Keratinocyte (primary cell): ENCODE results near the gene LMO2. TPM values are rescaled to one million over a fixed set of nuclear protein-coding genes. Genes with fewer than 3 reads are reported as not detected.

Experiments used
- DNase-seq: peaks from one replicate; pipeline ENCODE4 v3.0.0-alpha.2; 2011; ENCODE audit warnings: low read depth, missing footprints, low spot score
- FAIRE-seq: peaks from 2 replicates; lab custom pipeline; 2011; peaks lifted over from hg19 to GRCh38; lab: Jason Lieb, UNC
- H2AFZ ChIP-seq: 2 replicates; pipeline ENCODE4 v1.6.0; 2012; ENCODE audit warnings: low read length, control low read depth, inconsistent platforms; ENCODE audit not compliant: control insufficient read depth
- H3K27ac ChIP-seq: 2 replicates; pipeline ENCODE4 v1.5.1; 2011; ENCODE audit warnings: low read length; ENCODE audit not compliant: control insufficient read depth, insufficient read depth
- H3K27me3 ChIP-seq: 3 replicates; pipeline ENCODE4 v1.6.0; 2011; ENCODE audit warnings: low read length; ENCODE audit not compliant: control insufficient read depth, insufficient read depth; ENCODE audit errors: extremely low read depth
- H3K36me3 ChIP-seq, 2 experiments: 2 replicates in 1 of 2; 3 replicates in 1 of 2; pipeline ENCODE4 v1.5.1; 2011; ENCODE audit warnings: low read length in 2 of 2, mild to moderate bottlenecking in 1 of 2; ENCODE audit not compliant: control insufficient read depth in 2 of 2, insufficient read depth in 2 of 2; ENCODE audit errors: extremely low read depth in 1 of 2
- H3K4me1 ChIP-seq: 3 replicates; pipeline ENCODE4 v1.5.1; 2011; ENCODE audit warnings: low read length; ENCODE audit not compliant: control insufficient read depth, insufficient read depth; ENCODE audit errors: extremely low read depth
- H3K4me2 ChIP-seq: 3 replicates; pipeline ENCODE4 v1.6.0; 2011; ENCODE audit warnings: low read depth, low read length; ENCODE audit not compliant: control insufficient read depth, insufficient read depth; ENCODE audit errors: extremely low read depth
- H3K4me3 ChIP-seq, 3 experiments: fragments of 200-600 bp in 1 of 3; sonication (generic) in 1 of 3; 2 replicates in 2 of 3; 3 replicates in 1 of 3; pipeline ENCODE4 v1.5.1; 2011 to 2016; ENCODE audit warnings: low read length in 3 of 3, mild to moderate bottlenecking in 3 of 3, control low read depth in 2 of 3, inconsistent platforms in 1 of 3, low read depth in 1 of 3, mixed read lengths in 1 of 3, mixed run types in 1 of 3, moderate library complexity in 1 of 3; ENCODE audit not compliant: control insufficient read depth in 2 of 3, insufficient read depth in 2 of 3; ENCODE audit errors: extremely low read depth in 1 of 3
- H3K79me2 ChIP-seq: 2 replicates; pipeline ENCODE4 v1.6.0; 2012; ENCODE audit warnings: low read length; ENCODE audit not compliant: control insufficient read depth, insufficient read depth
- H3K9ac ChIP-seq: 3 replicates; pipeline ENCODE4 v1.6.0; 2011; ENCODE audit warnings: low read length; ENCODE audit not compliant: control insufficient read depth, insufficient read depth; ENCODE audit errors: extremely low read depth
- H3K9me1 ChIP-seq: 3 replicates; pipeline ENCODE4 v1.6.0; 2011; ENCODE audit warnings: low read length; ENCODE audit not compliant: control insufficient read depth, insufficient read depth; ENCODE audit errors: extremely low read depth
- H3K9me3 ChIP-seq: 2 replicates; pipeline ENCODE4 v1.5.1; 2012; ENCODE audit warnings: low read depth, low read length; ENCODE audit not compliant: control insufficient read depth
- H4K20me1 ChIP-seq: 3 replicates; pipeline ENCODE4 v1.6.0; 2011; ENCODE audit warnings: low read length; ENCODE audit not compliant: control insufficient read depth, insufficient read depth; ENCODE audit errors: extremely low read depth
- CTCF ChIP-seq, 3 experiments: IDR thresholded peaks in 1 of 3; conservative IDR thresholded peaks in 1 of 3; optimal IDR thresholded peaks in 1 of 3; 2 replicates in 2 of 3; 3 replicates in 1 of 3; pipeline versions ENCODE3 to v1.5.1; 2011; ENCODE audit warnings: low read length in 3 of 3, mild to moderate bottlenecking in 3 of 3, moderate library complexity in 2 of 3, control low read depth in 1 of 3, inconsistent platforms in 1 of 3; ENCODE audit not compliant: insufficient read depth in 2 of 3; ENCODE audit errors: extremely low read depth in 1 of 3
- EZH2 ChIP-seq: IDR thresholded peaks from one replicate; pipeline ENCODE4 v1.6.1; 2012; ENCODE audit warnings: inconsistent platforms, mild to moderate bottlenecking, low read length, moderate library complexity
- dilution Hi-C: fragments of 300-500 bp; cut with MboI; formaldehyde crosslinking; loops from one replicate; pipeline ENCODE4 v1.7.0; 2020; ENCODE audit warnings: low sequenced_read_pairs; ENCODE audit not compliant: extremely low pct_ligation_motif_present
- polyA plus RNA-seq, 5 experiments: library from polyadenylated mRNA; depleted of rRNA in 3 of 5; stranded (reverse) in 3 of 5; stranded (forward) in 1 of 5; unstranded in 1 of 5; fragments of >200 nt; gene quantifications; 1 replicate in 1 of 5; 2 replicates in 3 of 5; 3 replicates in 1 of 5; pipeline versions ENCODE4 v1.2.1 to v1.2.3, GENCODE V29; 2011 to 2012; ENCODE audit warnings: missing spikeins in 2 of 5, low read depth in 1 of 5, low replicate concordance in 1 of 5

The LMO2 gene
- polyA plus RNA-seq, 1 donor (not counting 4 experiments of a cell fraction or from before 2014, with no cell fraction given) = 1.1 TPM

DNA sequence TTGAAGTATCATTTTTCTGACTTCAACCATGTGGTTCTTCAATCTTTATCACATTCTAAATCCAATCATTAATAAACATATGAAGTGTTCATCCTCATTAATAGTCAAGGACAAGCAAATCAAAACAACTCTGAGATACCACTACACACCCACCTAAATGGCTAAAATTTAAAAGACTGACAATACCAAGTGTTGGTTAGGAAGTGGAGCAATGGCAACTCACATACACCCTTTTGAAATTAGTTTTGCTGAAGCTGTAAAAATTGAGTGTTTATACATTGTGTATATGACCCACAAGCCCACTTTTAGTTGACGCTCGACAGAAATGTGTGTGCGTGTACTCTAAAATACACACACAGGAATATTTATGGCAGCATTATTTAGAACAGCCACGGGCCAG is 36.7 kb upstream of the LMO2 start:
- Histone ChIP-seq H3K9ac (no peak overlapping the region), H2AFZ (no peak overlapping the region), H3K4me1 (peaks cover 3% of the 10 kb centered on the region), H3K4me2 (no peak overlapping the region), H3K36me3 (no peaks in the 10 kb centered on the region), H3K79me2 (no peaks in the 10 kb centered on the region), H4K20me1 (no peaks in the 10 kb centered on the region), H3K9me1 (no peaks in the 10 kb centered on the region), H3K9me3 (no peaks in the 10 kb centered on the region), H3K4me3 (no peak overlapping the region), H3K27ac (no peak overlapping the region), H3K27me3 (peaks cover 3% of the 10 kb centered on the region)
- TF ChIP-seq CTCF (optimal IDR thresholded peaks at IDR 0.05 in 1 of 3, IDR thresholded peaks at IDR 0.05 in 1 of 3, conservative IDR thresholded peaks at IDR 0.05 in 1 of 3; ENCODE audit: extremely low read depth in 1 of 3, insufficient read depth in 2 of 3, low read length in 3 of 3) = no peak
- TF ChIP-seq EZH2 = no peak
- dilution Hi-C loops = no loop called here
- FAIRE-seq = no peak
- no peak for DNase-seq

DNA sequence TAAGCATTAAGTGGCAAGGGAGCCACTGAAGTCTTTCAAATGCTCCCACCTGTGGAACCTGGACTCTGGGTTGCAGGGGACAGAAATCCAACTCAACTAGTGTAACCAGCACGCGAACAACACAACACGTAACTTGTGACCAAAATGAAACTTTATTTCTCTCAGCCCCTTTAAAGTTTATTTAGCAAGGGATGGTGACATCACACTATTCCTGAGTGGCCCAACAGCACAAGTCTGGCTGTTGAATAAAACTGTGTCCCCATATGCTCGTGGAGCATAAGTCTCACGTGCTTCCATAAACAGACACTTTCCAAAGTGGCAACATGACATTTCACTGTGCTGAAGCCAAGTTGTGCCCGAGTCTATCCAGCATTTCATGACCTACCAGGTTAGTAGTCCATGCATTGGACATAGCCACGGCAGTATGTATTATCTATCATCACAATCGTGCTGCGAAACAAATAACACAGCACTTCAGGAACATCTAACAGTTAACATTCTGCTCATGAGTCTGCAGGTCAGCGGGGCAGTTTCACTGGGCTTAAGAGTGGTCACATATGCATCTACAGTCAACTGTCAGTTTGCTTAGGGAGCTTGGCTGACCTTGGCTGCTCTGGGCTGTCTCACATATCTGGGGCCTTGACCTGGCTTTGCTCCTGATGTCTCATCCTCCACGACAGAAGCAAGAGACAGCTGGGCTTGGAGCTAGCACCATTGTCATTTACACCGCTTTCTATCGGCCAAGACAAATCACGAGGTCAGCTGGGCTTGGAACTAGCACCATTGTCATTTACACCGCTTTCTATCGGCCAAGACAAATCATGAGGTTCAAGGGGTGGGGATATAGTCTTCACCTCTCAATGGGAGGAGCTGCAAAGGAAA is 35.0 kb upstream of the LMO2 start:
- H2AFZ ChIP-seq = no peak overlapping the region
- FAIRE-seq = no peak
- no peak overlapping the region for H3K4me3 ChIP-seq
- peaks cover 3% of the 10 kb centered on the region for H3K4me1 ChIP-seq
- no peak overlapping the region for H3K4me2 ChIP-seq
- DNase-seq = no peak
- no peaks in the 10 kb centered on the region for H3K9me3 ChIP-seq
- H4K20me1 ChIP-seq = no peaks in the 10 kb centered on the region
- no peak for TF ChIP-seq EZH2
- no peak for TF ChIP-seq CTCF (optimal IDR thresholded peaks at IDR 0.05 in 1 of 3, IDR thresholded peaks at IDR 0.05 in 1 of 3, conservative IDR thresholded peaks at IDR 0.05 in 1 of 3; ENCODE audit: extremely low read depth in 1 of 3, insufficient read depth in 2 of 3, low read length in 3 of 3)
- no peak overlapping the region for H3K27ac ChIP-seq
- no peaks in the 10 kb centered on the region for H3K79me2 ChIP-seq
- no peaks in the 10 kb centered on the region for H3K36me3 ChIP-seq
- H3K27me3 ChIP-seq = peaks cover 6% of the 10 kb centered on the region
- no peak overlapping the region for H3K9ac ChIP-seq
- dilution Hi-C loops = no loop called here
- H3K9me1 ChIP-seq = no peaks in the 10 kb centered on the region
